GM03348 (cell line): Measurements from ENCODE around the gene CCNQ.

ENCODE experiments used
- DNase-seq: peaks from one replicate; pipeline ENCODE4 v3.0.0; 2012; ENCODE audit warnings: low spot score

The CCNQ gene

GRCh38 chrX:153595859-153596857 lies 2.8 kb downstream of the CCNQ start:
- DNase-seq: no peak

- DNase-seq: no peak
Observed at GRCh38 chrX:153595387-153595786, 3.6 kb downstream of the CCNQ start.

- no peak for DNase-seq
Observed at GRCh38 chrX:153593811-153594500, 5.0 kb downstream of the CCNQ start.

- no peak for DNase-seq
Observed at GRCh38 chrX:153592966-153593688, 5.8 kb downstream of the CCNQ start.

- no peak for DNase-seq
Observed at GRCh38 chrX:153592091-153592833, 6.7 kb downstream of the CCNQ start.

GRCh38 chrX:153590961-153591956 lies 7.7 kb downstream of the CCNQ start:
- no peak for DNase-seq

GRCh38 chrX:153588782-153589446 lies 10.0 kb downstream of the CCNQ start:
- no peak for DNase-seq

- DNase-seq: no peak
Observed at GRCh38 chrX:153588021-153588781, 10.7 kb downstream of the CCNQ start.

GRCh38 chrX:153587342-153587741 lies 11.6 kb downstream of the CCNQ start:
- no peak for DNase-seq

GRCh38 chrX:153585827-153586226 lies 13.1 kb downstream of the CCNQ start:
- no peak for DNase-seq

GRCh38 chrX:153583433-153583832 lies 15.5 kb downstream of the CCNQ start:
- no peak for DNase-seq

- DNase-seq: no peak
Observed at GRCh38 chrX:153582896-153583295, 16.0 kb downstream of the CCNQ start.

GRCh38 chrX:153580700-153581386 lies 18.1 kb downstream of the CCNQ start:
- no peak for DNase-seq

GRCh38 chrX:153578889-153579288 lies 20.1 kb downstream of the CCNQ start:
- no peak for DNase-seq

GRCh38 chrX:153578200-153578835 lies 20.6 kb downstream of the CCNQ start:
- no peak for DNase-seq

GRCh38 chrX:153576961-153577360 lies 22.0 kb downstream of the CCNQ start:
- DNase-seq: no peak

GRCh38 chrX:153576239-153576870 lies 22.6 kb downstream of the CCNQ start:
- DNase-seq: no peak

GRCh38 chrX:153573984-153574383 lies 25.0 kb downstream of the CCNQ start:
- no peak for DNase-seq
